Adrenal gland (tissue), 12 donors: ENCODE data around the gene CCDC154. TPM values are rescaled to one million over a fixed set of nuclear protein-coding genes. Genes with fewer than 3 reads are reported as not detected.
"Not testable (repeated sequence)": the region's sequence is repeated elsewhere in the genome, so short reads cannot be mapped to it uniquely, and the experiment has no call there.

Experiments used
- DNase-seq, 7 donors: peaks; one replicate each; pipeline ENCODE4 v3.0.0-alpha.2; 2019 to 2020
- H3K27ac ChIP-seq, 5 donors: fragments of 200-600 bp; sonication (generic) in 4 of 5; 1 replicate in 3 of 5; 2 replicates in 2 of 5; pipeline versions ENCODE4 v1.5.1 to v1.8.0; 2016 to 2020; ENCODE audit warnings: mild to moderate bottlenecking in 1 of 5
- H3K27me3 ChIP-seq: fragments of 200-600 bp; 2 replicates; pipeline ENCODE4 v1.8.0; 2021
- H3K36me3 ChIP-seq, 2 donors: fragments of 200-600 bp; replicated peaks in 1 of 2; 1 replicate in 1 of 2; 2 replicates in 1 of 2; pipeline versions ENCODE4 v1.5.1 to v1.8.0; 2018 to 2022
- H3K4me1 ChIP-seq, 2 donors: fragments of 200-600 bp; replicated peaks in 1 of 2; 1 replicate in 1 of 2; 2 replicates in 1 of 2; pipeline versions ENCODE4 v1.5.1 to v1.8.0; 2018 to 2021
- H3K4me3 ChIP-seq, 4 donors: fragments of 200-600 bp; sonication (generic) in 3 of 4; one replicate each; pipeline ENCODE4 v1.5.1; 2016 to 2018
- H3K9me3 ChIP-seq, 3 donors: fragments of 200-600 bp; sonication (generic) in 1 of 3; replicated peaks in 1 of 3; 1 replicate in 2 of 3; 2 replicates in 1 of 3; pipeline versions ENCODE4 v1.5.1 to v1.8.0; 2016 to 2021
- CTCF ChIP-seq, 6 experiments: fragments of 450-650 bp in 4 of 6; fragments of 200-600 bp in 2 of 6; sonication (generic) in 1 of 6; IDR thresholded peaks; 1 replicate in 5 of 6; 2 replicates in 1 of 6; pipeline versions ENCODE4 v1.5.1 to v1.8.0; 2016 to 2021; ENCODE audit warnings: antibody characterized with exemption in 6 of 6, mild to moderate bottlenecking in 2 of 6, moderate library complexity in 1 of 6
- POLR2A ChIP-seq, 2 donors: fragments of 450-650 bp; IDR thresholded peaks; one replicate each; pipeline ENCODE4 v1.6.1; 2017; ENCODE audit warnings: antibody characterized with exemption in 2 of 2, mild to moderate bottlenecking in 2 of 2, moderate library complexity in 1 of 2
- WGBS, 4 donors: extraction: QIAGEN DNeasy Blood & Tissue Kit in 2 of 4; methylation state at CpG; one replicate each; pipeline versions ENCODE4 v1.1.5 to v1.1.7; 2013 to 2017; 5-methylcytosine and 5-hydroxymethylcytosine counted together
- intact Hi-C, 2 donors: fragments of 100-400 bp; cut with DNase I; formaldehyde crosslinking; loops; one replicate each; pipeline versions ENCODE4 v1.14.1 to v1.15.0; 2022 to 2023
- polyA plus RNA-seq, 3 donors: library from polyadenylated mRNA; stranded (reverse); fragments of 200-250 nt in 2 of 3; fragments of 350-450 nt in 1 of 3; fragmentation: Illumina TruSeq in 1 of 3; extraction: RNeasy Lipid Tissue Mini Kit (QIAGEN cat#74804) in 1 of 3; gene quantifications; one replicate each; pipeline ENCODE4 v1.2.3, GENCODE V29; 2013 to 2014
- total RNA-seq, 9 donors: library from RNA; depleted of rRNA in 4 of 9; stranded (reverse); fragments of >200 nt in 4 of 9; fragments of 120-200 nt in 1 of 9; fragmentation: NEBNext Ultra II Directional in 1 of 9; extraction: Animal tissue kit (Norgen Biotek cat#: 25700) in 1 of 9; gene quantifications; one replicate each; pipeline versions ENCODE4 v1.1.0 to v1.2.4, GENCODE V29; 2013 to 2023
- donor health status: healthy with polysubstance abuse.
- donor health status: Bipolar disorder and iron deficiency.
- donor health status: DM: yes; HTN: yes; CAD: no.
- donor health status: DM: no; HTN: no; CAD: no.
- donor health status: DM: no; HTN: no; CAD: no.
- donor health status: DM: yes; HTN: yes; CAD: no.

The CCDC154 gene
- total and polyA plus RNA-seq, 12 donors: 0.28 to 39.7 (median 1.1) TPM; not detected in 1

GRCh38 chr16:1481906-1482835, 37.8 kb upstream of the CCDC154 start:
- Histone ChIP-seq H3K27me3 (no peaks in the 10 kb centered on the region), H3K4me3 (no peak overlapping the region), H3K36me3 (no peaks in the 10 kb centered on the region), H3K4me1 (no peaks in the 10 kb centered on the region), H3K9me3 (no peaks in the 10 kb centered on the region), H3K27ac (no peak overlapping the region)
- WGBS, 4 donors: 60 to 84% (median 78%) methylated on average over 14 to 28 of the region's 28 CpGs
- peak in 2 of 7 donors; percentile 24 to 72 for DNase-seq
- intact Hi-C loops: no loop called here
- TF ChIP-seq CTCF (IDR thresholded peaks at IDR 0.05): no peak
- no peak for TF ChIP-seq POLR2A (IDR thresholded peaks at IDR 0.05)

- peaks cover 10 to 12% of the 10 kb centered on the region in 2 donors for H3K4me1 ChIP-seq
- 90 to 93% (median 92%) methylated on average over 9 of the region's 9 CpGs for WGBS, 4 donors
- H3K36me3 ChIP-seq, DNase-seq, H3K27ac ChIP-seq, intact Hi-C loops, H3K4me3 ChIP-seq, H3K27me3 ChIP-seq, H3K9me3 ChIP-seq: not testable (repeated sequence)
Observed at GRCh38 chr16:1478937-1479336, 34.6 kb upstream of the CCDC154 start.

- peaks cover 23 to 28% of the 10 kb centered on the region in 2 donors for H3K4me1 ChIP-seq
- TF ChIP-seq CTCF (IDR thresholded peaks at IDR 0.05): no peak
- no peak for TF ChIP-seq POLR2A (IDR thresholded peaks at IDR 0.05)
- WGBS, 4 donors: 90 to 99% (median 93%) methylated on average over 9 to 10 of the region's 10 CpGs
- no peak for DNase-seq
- intact Hi-C loops: no loop called here
- no peaks in the 10 kb centered on the region for H3K27me3 ChIP-seq
- H3K4me3 ChIP-seq: no peak overlapping the region
- H3K27ac ChIP-seq: no peak overlapping the region
- H3K36me3 ChIP-seq: no peaks in the 10 kb centered on the region
- no peaks in the 10 kb centered on the region for H3K9me3 ChIP-seq
Observed at GRCh38 chr16:1477033-1477432, 32.7 kb upstream of the CCDC154 start.

GRCh38 chr16:1475552-1476114, 31.3 kb upstream of the CCDC154 start:
- Histone ChIP-seq H3K27ac (peak overlapping the region; percentile 35 to 97 (median 90)), H3K9me3 (no peaks in the 10 kb centered on the region), H3K4me1 (peaks cover 23 to 42% of the 10 kb centered on the region in 2 donors), H3K36me3 (no peaks in the 10 kb centered on the region), H3K4me3 (peak overlapping the region in 3 of 4 donors; percentile 16 to 99 (median 77)), H3K27me3 (no peaks in the 10 kb centered on the region)
- WGBS, 4 donors: 59 to 71% (median 63%) methylated on average over 15 of the region's 15 CpGs
- peak in 1 of 7 donors; percentile 18 for DNase-seq
- TF ChIP-seq POLR2A (IDR thresholded peaks at IDR 0.05) (no peak), CTCF (IDR thresholded peaks at IDR 0.05) (no peak)
- intact Hi-C loops: no loop called here
